ENCODE data around the gene ICA1. TPM values are rescaled to one million over a fixed set of nuclear protein-coding genes. Genes with fewer than 3 reads are reported as not detected.

Gene ICA1
- total and polyA plus RNA-seq, 2 of the 13 experiments (the other 11 are each of a cell fraction or from before 2014, with no cell fraction given) = 0.29 TPM; not detected in 1

DNA sequence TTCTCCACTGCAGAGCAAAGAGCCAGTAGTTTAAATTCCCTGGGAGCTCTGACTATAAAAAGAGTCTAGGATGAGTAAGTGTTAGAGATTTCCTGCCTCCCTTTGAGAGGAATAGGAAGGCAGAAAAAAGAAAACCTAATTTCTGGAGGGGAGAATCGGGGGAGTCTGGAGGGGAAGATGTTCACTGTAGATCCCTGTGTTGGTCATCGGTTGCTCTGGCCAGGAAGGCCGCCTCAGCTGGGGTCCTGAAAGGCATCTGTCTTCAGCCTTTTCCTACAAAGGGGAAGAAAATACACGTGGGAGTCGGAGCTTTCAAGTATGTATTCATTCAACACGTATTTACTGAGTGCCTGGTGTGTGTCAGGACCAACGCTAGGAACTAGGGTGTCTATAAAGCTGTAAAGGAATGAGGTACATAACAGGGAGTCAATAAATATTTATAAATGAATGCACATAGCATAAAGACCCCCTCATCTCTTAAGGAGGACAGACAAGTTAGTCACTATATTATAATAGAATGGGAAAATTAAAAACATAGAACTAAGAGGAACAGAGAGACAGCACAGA lies 101.1 kb downstream of the ICA1 start:
- Histone ChIP-seq H3K79me2 (ENCODE audit: insufficient read depth, low read length) (no peaks in the 10 kb centered on the region), H4K20me1 (ENCODE audit: insufficient read depth, low read length) (no peaks in the 10 kb centered on the region), H3K36me3 (replicated peaks in 1 of 2; ENCODE audit: control insufficient read depth in 1 of 2, insufficient read depth in 2 of 2, low read length in 2 of 2) (no peaks in the 10 kb centered on the region), H3K9me3 (ENCODE audit: low read length) (no peaks in the 10 kb centered on the region), H2AFZ (ENCODE audit: low read length) (no peak overlapping the region), H3K27ac (ENCODE audit: extremely low read length, insufficient read depth, low read length) (no peak overlapping the region), H3K9ac (ENCODE audit: insufficient read depth, low read depth, low read length) (no peak overlapping the region), H3K27me3 (ENCODE audit: control insufficient read depth in 1 of 2, insufficient read depth in 2 of 2, low read length in 2 of 2) (no peaks in the 10 kb centered on the region), H3K4me3 (replicated peaks in 1 of 3; ENCODE audit: insufficient read depth in 1 of 3, low read depth in 2 of 3, low read length in 3 of 3) (no peak overlapping the region), H3K4me1 (ENCODE audit: insufficient read depth, low read length) (no peaks in the 10 kb centered on the region), H3K4me2 (ENCODE audit: low read depth, low read length) (no peak overlapping the region)
- no peak for DNase-seq (ENCODE audit: low spot score)
- TF ChIP-seq, protein P1, sequence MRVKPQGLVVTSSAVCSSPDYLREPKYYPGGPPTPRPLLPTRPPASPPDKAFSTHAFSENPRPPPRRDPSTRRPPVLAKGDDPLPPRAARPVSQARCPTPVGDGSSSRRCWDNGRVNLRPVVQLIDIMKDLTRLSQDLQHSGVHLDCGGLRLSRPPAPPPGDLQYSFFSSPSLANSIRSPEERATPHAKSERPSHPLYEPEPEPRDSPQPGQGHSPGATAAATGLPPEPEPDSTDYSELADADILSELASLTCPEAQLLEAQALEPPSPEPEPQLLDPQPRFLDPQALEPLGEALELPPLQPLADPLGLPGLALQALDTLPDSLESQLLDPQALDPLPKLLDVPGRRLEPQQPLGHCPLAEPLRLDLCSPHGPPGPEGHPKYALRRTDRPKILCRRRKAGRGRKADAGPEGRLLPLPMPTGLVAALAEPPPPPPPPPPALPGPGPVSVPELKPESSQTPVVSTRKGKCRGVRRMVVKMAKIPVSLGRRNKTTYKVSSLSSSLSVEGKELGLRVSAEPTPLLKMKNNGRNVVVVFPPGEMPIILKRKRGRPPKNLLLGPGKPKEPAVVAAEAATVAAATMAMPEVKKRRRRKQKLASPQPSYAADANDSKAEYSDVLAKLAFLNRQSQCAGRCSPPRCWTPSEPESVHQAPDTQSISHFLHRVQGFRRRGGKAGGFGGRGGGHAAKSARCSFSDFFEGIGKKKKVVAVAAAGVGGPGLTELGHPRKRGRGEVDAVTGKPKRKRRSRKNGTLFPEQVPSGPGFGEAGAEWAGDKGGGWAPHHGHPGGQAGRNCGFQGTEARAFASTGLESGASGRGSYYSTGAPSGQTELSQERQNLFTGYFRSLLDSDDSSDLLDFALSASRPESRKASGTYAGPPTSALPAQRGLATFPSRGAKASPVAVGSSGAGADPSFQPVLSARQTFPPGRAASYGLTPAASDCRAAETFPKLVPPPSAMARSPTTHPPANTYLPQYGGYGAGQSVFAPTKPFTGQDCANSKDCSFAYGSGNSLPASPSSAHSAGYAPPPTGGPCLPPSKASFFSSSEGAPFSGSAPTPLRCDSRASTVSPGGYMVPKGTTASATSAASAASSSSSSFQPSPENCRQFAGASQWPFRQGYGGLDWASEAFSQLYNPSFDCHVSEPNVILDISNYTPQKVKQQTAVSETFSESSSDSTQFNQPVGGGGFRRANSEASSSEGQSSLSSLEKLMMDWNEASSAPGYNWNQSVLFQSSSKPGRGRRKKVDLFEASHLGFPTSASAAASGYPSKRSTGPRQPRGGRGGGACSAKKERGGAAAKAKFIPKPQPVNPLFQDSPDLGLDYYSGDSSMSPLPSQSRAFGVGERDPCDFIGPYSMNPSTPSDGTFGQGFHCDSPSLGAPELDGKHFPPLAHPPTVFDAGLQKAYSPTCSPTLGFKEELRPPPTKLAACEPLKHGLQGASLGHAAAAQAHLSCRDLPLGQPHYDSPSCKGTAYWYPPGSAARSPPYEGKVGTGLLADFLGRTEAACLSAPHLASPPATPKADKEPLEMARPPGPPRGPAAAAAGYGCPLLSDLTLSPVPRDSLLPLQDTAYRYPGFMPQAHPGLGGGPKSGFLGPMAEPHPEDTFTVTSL (CRISPR knock-in tag; IDR thresholded peaks at IDR 0.05; ENCODE audit: borderline replicate concordance) = no peak
- no peak for TF ChIP-seq ZNF605 (CRISPR knock-in tag; IDR thresholded peaks at IDR 0.05)
- no peak for TF ChIP-seq ZNF143 (CRISPR knock-in tag; IDR thresholded peaks at IDR 0.05)
- TF ChIP-seq, protein P2, sequence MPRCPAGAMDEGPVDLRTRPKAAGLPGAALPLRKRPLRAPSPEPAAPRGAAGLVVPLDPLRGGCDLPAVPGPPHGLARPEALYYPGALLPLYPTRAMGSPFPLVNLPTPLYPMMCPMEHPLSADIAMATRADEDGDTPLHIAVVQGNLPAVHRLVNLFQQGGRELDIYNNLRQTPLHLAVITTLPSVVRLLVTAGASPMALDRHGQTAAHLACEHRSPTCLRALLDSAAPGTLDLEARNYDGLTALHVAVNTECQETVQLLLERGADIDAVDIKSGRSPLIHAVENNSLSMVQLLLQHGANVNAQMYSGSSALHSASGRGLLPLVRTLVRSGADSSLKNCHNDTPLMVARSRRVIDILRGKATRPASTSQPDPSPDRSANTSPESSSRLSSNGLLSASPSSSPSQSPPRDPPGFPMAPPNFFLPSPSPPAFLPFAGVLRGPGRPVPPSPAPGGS (CRISPR knock-in tag; IDR thresholded peaks at IDR 0.05) = no peak
- TF ChIP-seq, protein P3, sequence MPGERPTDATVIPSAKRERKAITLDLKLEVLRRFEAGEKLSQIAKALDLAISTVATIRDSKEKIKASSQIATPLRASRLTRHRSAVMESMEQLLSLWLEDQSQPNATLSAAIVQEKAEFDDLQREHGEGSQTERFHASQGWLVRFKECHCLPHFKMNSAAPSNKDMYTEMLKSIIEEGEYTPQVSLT (CRISPR knock-in tag; IDR thresholded peaks at IDR 0.05; ENCODE audit: borderline replicate concordance, low read depth) = no peak
- no peak for TF ChIP-seq ZNF20 (CRISPR knock-in tag; IDR thresholded peaks at IDR 0.05)
- no peak for TF ChIP-seq ESRRA (CRISPR knock-in tag; IDR thresholded peaks at IDR 0.05; ENCODE audit: low read depth)
- TF ChIP-seq NFKBIZ (CRISPR knock-in tag; IDR thresholded peaks at IDR 0.05) = no peak
- TF ChIP-seq MED1 (CRISPR knock-in tag; IDR thresholded peaks at IDR 0.05) = no peak
- no peak for TF ChIP-seq GABPB1 (CRISPR knock-in tag; IDR thresholded peaks at IDR 0.05)
- no peak for TF ChIP-seq PTBP1 (IDR thresholded peaks at IDR 0.05; ENCODE audit: low read depth, low read length, poor library complexity, severe bottlenecking)
- TF ChIP-seq FOXK2 (IDR thresholded peaks at IDR 0.05) = no peak
- no peak for TF ChIP-seq KDM6A (CRISPR knock-in tag; IDR thresholded peaks at IDR 0.05; ENCODE audit: low read depth)
- TF ChIP-seq, protein P4, sequence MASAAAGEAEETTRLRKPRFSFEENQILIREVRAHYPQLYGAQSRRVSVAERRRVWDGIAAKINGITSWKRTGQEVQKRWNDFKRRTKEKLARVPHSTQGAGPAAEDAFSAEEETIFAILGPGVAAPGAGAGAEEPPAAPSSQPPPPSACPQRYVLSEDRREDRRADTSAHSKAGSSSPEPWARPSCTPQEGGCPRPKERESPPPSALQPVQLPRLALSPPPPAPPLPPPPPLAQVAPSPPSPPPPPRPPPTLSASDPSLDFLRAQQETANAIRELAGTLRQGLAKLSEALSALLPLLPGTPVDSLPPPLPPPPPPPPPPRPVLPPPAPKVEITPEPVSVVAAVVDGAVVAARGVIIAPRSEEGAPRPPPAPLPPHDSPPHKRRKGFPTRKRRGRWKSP (CRISPR knock-in tag; IDR thresholded peaks at IDR 0.05) = no peak
- TF ChIP-seq TCF7L2 (IDR thresholded peaks at IDR 0.05; ENCODE audit: low read depth, low read length) = no peak
- TF ChIP-seq KLF11 (CRISPR knock-in tag; IDR thresholded peaks at IDR 0.05) = no peak
- no peak for TF ChIP-seq ZNF333 (CRISPR knock-in tag; IDR thresholded peaks at IDR 0.05; ENCODE audit: borderline replicate concordance)
- in situ Hi-C loops (cut with HindIII; ENCODE audit: extremely low pct_ligation_motif_present, low pct_unique_long_range_greater_than_20kb) = no loop called here
- ChIA-PET POLR2A (no interaction called here), CTCF (ENCODE audit: low intra/inter-chr PET ratio, low total read pairs) (no interaction called here)
- 24% methylated on average over 7 of the region's 7 CpGs for WGBS (ENCODE audit: low lambda C conversion rate)
- ATAC-seq = no peak
- no peak for FAIRE-seq
- BruUV-seq (replicated peaks) = no TSS peak
- intact Hi-C loops (cut with micrococcal nuclease; ENCODE audit: unreplicated experiment) = no loop called here
